KOPT-K1 (cell line): Measurements from ENCODE around the gene EIF2A.
"Not testable (repeated sequence)": the region's sequence is repeated elsewhere in the genome, so short reads cannot be mapped to it uniquely, and the experiment has no call there.

Experiments
- H3K27ac ChIP-seq: fragments of 200-600 bp; sonication (generic); 2 replicates; pipeline ENCODE4 v1.5.1; 2016; ENCODE audit warnings: antibody characterized with exemption, mild to moderate bottlenecking, low read depth, low read length; ENCODE audit not compliant: poor library complexity, severe bottlenecking
- H3K36me3 ChIP-seq: fragments of 200-600 bp; sonication (generic); 2 replicates; pipeline ENCODE4 v1.5.1; 2017; ENCODE audit warnings: antibody characterized with exemption, mild to moderate bottlenecking, low read length, moderate library complexity; ENCODE audit not compliant: insufficient read depth
- H3K9me3 ChIP-seq: fragments of 200-600 bp; sonication (generic); 2 replicates; pipeline ENCODE4 v1.5.1; 2017; ENCODE audit warnings: antibody characterized with exemption, low read length, mild to moderate bottlenecking; ENCODE audit not compliant: insufficient read depth, poor library complexity, severe bottlenecking

Gene EIF2A

GRCh38 chr3:150603980-150604319 is 57.4 kb downstream of the EIF2A start:
- Histone ChIP-seq H3K9me3 (no peaks in the 10 kb centered on the region), H3K36me3 (peaks cover 28% of the 10 kb centered on the region)

GRCh38 chr3:150605998-150606641 is 59.5 kb downstream of the EIF2A start:
- Histone ChIP-seq H3K27ac (no peak overlapping the region), H3K36me3 (peaks cover 35% of the 10 kb centered on the region), H3K9me3 (no peaks in the 10 kb centered on the region)

More at GRCh38 chr3:150603980-150604319, 57.4 kb downstream of the EIF2A start:
- H3K27ac ChIP-seq, result peak overlapping the region; percentile 85

- no peaks in the 10 kb centered on the region for H3K9me3 ChIP-seq
- H3K36me3 ChIP-seq, result peaks cover 48% of the 10 kb centered on the region
- H3K27ac ChIP-seq, result no peak overlapping the region
Measured at GRCh38 chr3:150607267-150608065, 60.9 kb downstream of the EIF2A start.

- Histone ChIP-seq H3K9me3 (no peaks in the 10 kb centered on the region), H3K27ac (no peak overlapping the region), H3K36me3 (peaks cover 68% of the 10 kb centered on the region)
Measured at GRCh38 chr3:150609988-150610387, 63.4 kb downstream of the EIF2A start.

GRCh38 chr3:150610785-150611184 is 64.2 kb downstream of the EIF2A start:
- Histone ChIP-seq H3K36me3 (peaks cover 68% of the 10 kb centered on the region), H3K9me3 (no peaks in the 10 kb centered on the region), H3K27ac (no peak overlapping the region)

- no peak overlapping the region for H3K27ac ChIP-seq
- no peaks in the 10 kb centered on the region for H3K9me3 ChIP-seq
- H3K36me3 ChIP-seq, result peaks cover 63% of the 10 kb centered on the region
Measured at GRCh38 chr3:150611666-150612065, 65.1 kb downstream of the EIF2A start.

GRCh38 chr3:150612494-150612893 is 65.9 kb downstream of the EIF2A start:
- peaks cover 57% of the 10 kb centered on the region for H3K36me3 ChIP-seq
- no peak overlapping the region for H3K27ac ChIP-seq
- H3K9me3 ChIP-seq, result no peaks in the 10 kb centered on the region

- Histone ChIP-seq H3K36me3 (peaks cover 56% of the 10 kb centered on the region), H3K27ac (no peak overlapping the region), H3K9me3 (no peaks in the 10 kb centered on the region)
Measured at GRCh38 chr3:150613034-150613433, 66.4 kb downstream of the EIF2A start.

GRCh38 chr3:150613709-150614480 is 67.3 kb downstream of the EIF2A start:
- no peak overlapping the region for H3K27ac ChIP-seq
- peaks cover 59% of the 10 kb centered on the region for H3K36me3 ChIP-seq
- H3K9me3 ChIP-seq, result no peaks in the 10 kb centered on the region

GRCh38 chr3:150620002-150620689 is 73.6 kb downstream of the EIF2A start:
- H3K36me3 ChIP-seq, result peaks cover 41% of the 10 kb centered on the region
- no peaks in the 10 kb centered on the region for H3K9me3 ChIP-seq
- H3K27ac ChIP-seq, result no peak overlapping the region

- H3K9me3 ChIP-seq, H3K27ac ChIP-seq: not testable (repeated sequence)
- H3K36me3 ChIP-seq, result peaks cover 61% of the 10 kb centered on the region
Measured at GRCh38 chr3:150622955-150623354, 76.4 kb downstream of the EIF2A start.

- Histone ChIP-seq H3K9me3 (no peaks in the 10 kb centered on the region), H3K36me3 (peaks cover 60% of the 10 kb centered on the region), H3K27ac (no peak overlapping the region)
Measured at GRCh38 chr3:150623945-150624344, 77.4 kb downstream of the EIF2A start.

- Histone ChIP-seq H3K36me3 (peaks cover 82% of the 10 kb centered on the region), H3K27ac (no peak overlapping the region), H3K9me3 (no peaks in the 10 kb centered on the region)
Measured at GRCh38 chr3:150626148-150626930, 79.8 kb downstream of the EIF2A start.

GRCh38 chr3:150627557-150627956 is 81.0 kb downstream of the EIF2A start:
- H3K36me3 ChIP-seq, result peaks cover 87% of the 10 kb centered on the region
- H3K27ac ChIP-seq, result no peak overlapping the region

More at GRCh38 chr3:150627557-150627956, 81.0 kb downstream of the EIF2A start:
- no peaks in the 10 kb centered on the region for H3K9me3 ChIP-seq
